PC-9 (cell line): ENCODE measurements around the gene PHF23. TPM values are rescaled to one million over a fixed set of nuclear protein-coding genes. Genes with fewer than 3 reads are reported as not detected.

Experiments
- BruUV-seq: library from RNA; stranded (reverse); fragments of 400-500 nt; replicated peaks from 2 replicates; lab custom pipeline; 2021; lab: Mats Ljungman, UMichigan
- CTCF ChIA-PET: fragments of 300-600 bp; sonication (Branson Sonifier 250); formaldehyde crosslinking; loops from one replicate; lab custom pipeline; 2022; ENCODE audit warnings: antibody characterized with exemption; lab: Charles Lee
- POLR2A ChIA-PET: fragments of 300-600 bp; sonication (Branson Sonifier 250); formaldehyde crosslinking; loops from one replicate; lab custom pipeline; 2022; ENCODE audit warnings: antibody characterized with exemption; ENCODE audit not compliant: unreplicated experiment; lab: Charles Lee
- DNase-seq, 2 experiments: peaks; one replicate each; pipeline versions ENCODE4 v3.0.0 to v3.0.0-alpha.2; 2015 to 2022; ENCODE audit warnings: mixed read lengths in 1 of 2
- H2AFZ ChIP-seq: fragments of 200-600 bp; sonication (generic); 2 replicates; pipeline ENCODE4 v1.8.1; 2017; ENCODE audit warnings: antibody characterized with exemption
- H3F3A ChIP-seq: fragments of 200-600 bp; sonication (generic); 2 replicates; pipeline ENCODE4 v1.8.1; 2017; ENCODE audit warnings: antibody characterized with exemption, mild to moderate bottlenecking, low read depth; ENCODE audit not compliant: insufficient read depth
- H3K27ac ChIP-seq: fragments of 200-600 bp; sonication (generic); 2 replicates; pipeline ENCODE4 v1.6.1; 2016; ENCODE audit warnings: mixed run types
- H3K27me3 ChIP-seq: fragments of 200-600 bp; sonication (generic); 2 replicates; pipeline ENCODE4 v1.6.1; 2016; ENCODE audit warnings: low read depth, mixed run types; ENCODE audit not compliant: insufficient read depth
- H3K36me3 ChIP-seq: fragments of 200-600 bp; sonication (generic); 2 replicates; pipeline ENCODE4 v1.6.1; 2016; ENCODE audit warnings: low read depth, mixed run types
- H3K4me1 ChIP-seq: fragments of 200-600 bp; sonication (generic); replicated peaks from 2 replicates; pipeline ENCODE4 v1.6.1; 2016; ENCODE audit warnings: mixed run types; ENCODE audit not compliant: insufficient read depth
- H3K4me2 ChIP-seq: fragments of 200-600 bp; sonication (generic); 2 replicates; pipeline ENCODE4 v1.6.1; 2017; ENCODE audit warnings: mixed run types
- H3K4me3 ChIP-seq: fragments of 200-600 bp; sonication (generic); 2 replicates; pipeline ENCODE4 v1.6.1; 2016; ENCODE audit warnings: mixed run types
- H3K79me2 ChIP-seq: fragments of 200-600 bp; sonication (generic); 2 replicates; pipeline ENCODE4 v1.6.1; 2017; ENCODE audit warnings: low read depth, mixed run types
- H3K9me2 ChIP-seq: fragments of 200-600 bp; sonication (generic); 2 replicates; pipeline ENCODE4 v1.8.1; 2017; ENCODE audit warnings: mild to moderate bottlenecking; ENCODE audit not compliant: insufficient read depth
- H3K9me3 ChIP-seq: fragments of 200-600 bp; sonication (generic); 2 replicates; pipeline ENCODE4 v1.8.1; 2016; ENCODE audit warnings: low read depth; ENCODE audit not compliant: insufficient read depth
- H4K20me1 ChIP-seq: fragments of 200-600 bp; sonication (generic); 2 replicates; pipeline ENCODE4 v1.8.1; 2017; ENCODE audit not compliant: insufficient read depth
- CTCF ChIP-seq: fragments of 200-600 bp; sonication (generic); conservative IDR thresholded peaks from 2 replicates; pipeline ENCODE4 v1.6.1; 2017; ENCODE audit warnings: mixed run types, antibody characterized with exemption, mild to moderate bottlenecking, moderate library complexity
- EZH2 ChIP-seq: fragments of 200-600 bp; sonication (generic); IDR thresholded peaks from 2 replicates; pipeline ENCODE4 v1.8.0; 2017; ENCODE audit warnings: antibody characterized with exemption, low read depth
- intact Hi-C: fragments of 100-400 bp; cut with micrococcal nuclease; formaldehyde crosslinking; loops from one replicate; pipeline ENCODE4 v1.10.0; 2022; ENCODE audit not compliant: unreplicated experiment
- total RNA-seq: library from RNA; stranded (reverse); gene quantifications from 2 replicates; pipeline ENCODE4 v1.2.3, GENCODE V29; 2021

PHF23 gene
- total RNA-seq, 1 experiment from 2014 or later: 64.5 TPM

- H3K4me1 ChIP-seq: no peaks in the 10 kb centered on the region
- 0 out of 2 replicates have a peak, but pooled peaks cover 3% of the 10 kb centered on the region for H3F3A ChIP-seq
- H3K9me2 ChIP-seq: no peaks in the 10 kb centered on the region
- no peaks in the 10 kb centered on the region for H3K36me3 ChIP-seq
- H3K4me2 ChIP-seq: no peak overlapping the region
- TF ChIP-seq EZH2: no peak
- TF ChIP-seq CTCF: no peak
- H3K79me2 ChIP-seq: no peaks in the 10 kb centered on the region
- no peaks in the 10 kb centered on the region for H3K9me3 ChIP-seq
- intact Hi-C loops: no loop called here
- H4K20me1 ChIP-seq: no peaks in the 10 kb centered on the region
- H2AFZ ChIP-seq: no peak overlapping the region
- H3K4me3 ChIP-seq: no peak overlapping the region
- BruUV-seq: no TSS peak
- H3K27ac ChIP-seq: no peak overlapping the region
- no peaks in the 10 kb centered on the region for H3K27me3 ChIP-seq
- no peak for DNase-seq
- ChIA-PET CTCF (no interaction called here), POLR2A (no interaction called here)
Observed at GRCh38 chr17:7207120-7208001, 31.9 kb downstream of the PHF23 start.

- CTCF ChIA-PET: no interaction called here
- Histone ChIP-seq H3K36me3 (no peaks in the 10 kb centered on the region), H3K27me3 (no peaks in the 10 kb centered on the region), H3K4me1 (no peaks in the 10 kb centered on the region), H3K4me3 (no peak overlapping the region), H3F3A (no peaks in the 10 kb centered on the region), H3K4me2 (no peak overlapping the region), H4K20me1 (no peaks in the 10 kb centered on the region), H3K9me2 (no peaks in the 10 kb centered on the region), H3K9me3 (no peaks in the 10 kb centered on the region), H2AFZ (no peak overlapping the region), H3K79me2 (no peaks in the 10 kb centered on the region), H3K27ac (no peak overlapping the region)
- intact Hi-C loops: no loop called here
- TF ChIP-seq CTCF (no peak), EZH2 (no peak)
- DNase-seq: no peak
- POLR2A ChIA-PET: no interaction called here
- BruUV-seq: no TSS peak
Observed at GRCh38 chr17:7205561-7205960, 33.7 kb downstream of the PHF23 start.

GRCh38 chr17:7204828-7205461 lies 34.3 kb downstream of the PHF23 start:
- Histone ChIP-seq H3K4me1 (no peaks in the 10 kb centered on the region), H4K20me1 (no peaks in the 10 kb centered on the region), H2AFZ (no peak overlapping the region), H3K36me3 (no peaks in the 10 kb centered on the region), H3K9me2 (no peaks in the 10 kb centered on the region), H3K9me3 (no peaks in the 10 kb centered on the region), H3K27ac (no peak overlapping the region), H3K79me2 (no peaks in the 10 kb centered on the region), H3F3A (0 out of 2 replicates have a peak, but pooled peaks cover 3% of the 10 kb centered on the region), H3K27me3 (no peaks in the 10 kb centered on the region), H3K4me3 (no peak overlapping the region), H3K4me2 (no peak overlapping the region)
- ChIA-PET POLR2A (no interaction called here), CTCF (no interaction called here)
- TF ChIP-seq EZH2 (no peak), CTCF (no peak)
- BruUV-seq: no TSS peak
- peak in 1 of 2 experiments; percentile 41 for DNase-seq
- intact Hi-C loops: no loop called here
